Measurements from ENCODE around the gene TBL1XR1. TPM values are rescaled to one million over a fixed set of nuclear protein-coding genes. Genes with fewer than 3 reads are reported as not detected.

The TBL1XR1 gene
- total RNA-seq = 126 and 153 TPM in 2 replicates
- long read RNA-seq, full-length matches to known transcripts = 11 of 27 reads
- long read RNA-seq, partial matches to known transcripts = 6 of 27 reads
- long read RNA-seq, other reads (novel, unspliced or antisense) = 10 of 27 reads

DNA sequence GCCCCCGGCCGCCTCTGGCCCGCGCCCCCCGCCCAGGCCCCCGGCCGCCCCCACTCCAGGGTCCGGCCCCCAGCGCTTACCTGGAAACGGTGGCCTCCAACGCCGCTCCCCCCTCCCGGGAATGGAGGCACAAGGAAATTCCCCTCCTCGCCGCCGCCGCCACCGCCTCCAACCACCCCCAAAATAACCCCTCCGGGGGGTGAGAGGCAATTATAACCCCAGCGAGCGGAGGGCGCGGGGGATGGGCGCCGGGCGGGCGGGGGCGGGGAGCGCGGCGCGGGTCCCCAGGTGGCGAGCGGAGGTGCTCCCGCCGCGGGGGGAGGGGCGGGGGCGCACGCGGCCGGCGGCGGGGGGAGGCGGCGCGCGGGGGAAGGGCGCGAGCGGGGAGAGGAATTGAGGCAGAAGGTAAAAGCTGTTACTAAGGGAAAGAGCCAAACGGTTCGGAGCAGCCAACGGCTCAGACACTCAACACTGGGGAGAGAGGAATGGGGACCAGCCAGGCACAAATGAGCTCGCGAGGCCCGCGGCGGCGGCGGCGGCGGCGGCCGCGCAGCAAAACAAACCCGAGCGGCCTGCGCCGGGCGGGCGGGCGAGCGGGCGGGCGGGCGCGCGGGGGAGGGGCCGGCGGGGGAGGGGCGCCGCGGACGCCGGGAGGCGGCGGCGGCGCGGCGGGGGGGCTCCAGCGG lies at the start of gene TBL1XR1:
Gene TBL1XR1 (minus strand): TSS at position 442 of the 686 bp plus-strand sequence. CDS start 132,505 bp downstream, outside the sequence.
- H3K4me1 Mint-ChIP-seq = peaks cover 56% of the 10 kb centered on the region

GRCh38 chr3:177245250-177245649 lies 48.0 kb upstream of the TBL1XR1 start:
- H3K27me3 Mint-ChIP-seq (ENCODE audit: low read depth) = no peaks in the 10 kb centered on the region

More for the DNA sequence above, at the start of gene TBL1XR1:
- no peaks in the 10 kb centered on the region for H3K27me3 Mint-ChIP-seq (ENCODE audit: low read depth)
- no peak for TF ChIP-seq CTCF (conservative IDR thresholded peaks at IDR 0.05)
- peaks cover 13% of the 10 kb centered on the region for H3K36me3 Mint-ChIP-seq (ENCODE audit: low read depth)
- H3K27ac Mint-ChIP-seq (ENCODE audit: unreplicated experiment) = peak within 1 kb of the TSS; percentile 99
- H3K4me3 Mint-ChIP-seq = peak within 1 kb of the TSS; percentile 99
- peak; percentile 84 for DNase-seq (ENCODE audit: low read depth, low spot score)
- no peaks in the 10 kb centered on the region for H3K9me3 Mint-ChIP-seq

DNA sequence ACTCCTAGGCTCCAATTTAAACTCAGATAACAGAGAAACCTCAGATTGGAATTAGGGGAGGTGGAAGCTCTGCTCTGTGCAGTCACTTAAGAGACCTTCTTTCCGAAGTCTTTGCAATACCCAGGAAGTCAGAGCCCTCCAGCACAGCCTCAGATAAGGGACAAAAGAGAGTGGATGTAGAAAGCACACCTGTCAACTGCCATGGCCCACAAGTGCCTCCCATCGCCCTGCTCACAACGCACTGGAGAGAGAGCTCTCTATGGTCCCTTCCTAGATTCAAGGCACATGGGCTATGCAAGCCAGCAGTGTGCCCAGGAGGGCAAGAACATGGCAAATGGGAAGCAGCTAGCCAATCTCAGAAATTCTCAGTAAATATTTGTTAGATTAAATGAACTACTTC lies 47.3 kb upstream of the TBL1XR1 start:
- TF ChIP-seq CTCF (conservative IDR thresholded peaks at IDR 0.05) = no peak
- Mint-ChIP-seq H3K4me1 (no peaks in the 10 kb centered on the region), H3K27me3 (ENCODE audit: low read depth) (no peaks in the 10 kb centered on the region), H3K27ac (ENCODE audit: unreplicated experiment) (no peak overlapping the region), H3K4me3 (no peak overlapping the region), H3K9me3 (peaks cover 3% of the 10 kb centered on the region), H3K36me3 (ENCODE audit: low read depth) (peaks cover 6% of the 10 kb centered on the region)
- no peak for DNase-seq (ENCODE audit: low read depth, low spot score)

More at GRCh38 chr3:177245250-177245649, 48.0 kb upstream of the TBL1XR1 start:
- Mint-ChIP-seq H3K4me3 (no peak overlapping the region), H3K4me1 (no peaks in the 10 kb centered on the region), H3K9me3 (peaks cover 3% of the 10 kb centered on the region), H3K27ac (ENCODE audit: unreplicated experiment) (no peak overlapping the region), H3K36me3 (ENCODE audit: low read depth) (peaks cover 6% of the 10 kb centered on the region)
- no peak for TF ChIP-seq CTCF (conservative IDR thresholded peaks at IDR 0.05)
- DNase-seq (ENCODE audit: low read depth, low spot score) = no peak

- H3K27me3 Mint-ChIP-seq (ENCODE audit: low read depth) = no peaks in the 10 kb centered on the region
- H3K27ac Mint-ChIP-seq (ENCODE audit: unreplicated experiment) = no peak overlapping the region
These were observed 41.5 kb upstream of the TBL1XR1 start for GRCh38 chr3:177238686-177239216.

DNA sequence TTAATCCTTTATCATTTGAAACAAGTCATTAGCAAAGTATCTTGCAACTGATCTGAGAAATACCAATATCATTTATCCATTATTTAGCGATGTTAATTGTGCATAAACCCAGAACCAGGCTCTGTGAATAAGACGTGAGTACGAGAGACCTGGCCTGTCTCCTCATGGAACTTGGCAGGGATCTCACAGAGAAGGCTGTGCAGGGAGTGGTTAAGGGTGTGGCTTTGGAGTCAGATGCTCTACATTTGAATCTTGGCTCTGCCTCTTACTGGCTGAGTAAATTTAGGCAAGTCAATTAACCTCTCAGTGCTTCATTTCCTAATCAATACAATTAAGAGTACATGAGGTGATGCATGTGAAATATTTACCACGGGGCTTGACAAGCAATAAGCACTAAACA lies 39.9 kb upstream of the TBL1XR1 start:
- Mint-ChIP-seq H3K4me3 (no peak overlapping the region), H3K36me3 (ENCODE audit: low read depth) (no peaks in the 10 kb centered on the region)

More at GRCh38 chr3:177238686-177239216, 41.5 kb upstream of the TBL1XR1 start:
- DNase-seq (ENCODE audit: low read depth, low spot score) = no peak
- no peak overlapping the region for H3K4me3 Mint-ChIP-seq
- TF ChIP-seq CTCF (conservative IDR thresholded peaks at IDR 0.05) = no peak
- H3K4me1 Mint-ChIP-seq = peaks cover 6% of the 10 kb centered on the region
- peaks cover 2% of the 10 kb centered on the region for H3K9me3 Mint-ChIP-seq
- no peaks in the 10 kb centered on the region for H3K36me3 Mint-ChIP-seq (ENCODE audit: low read depth)

More for the DNA sequence above, 39.9 kb upstream of the TBL1XR1 start:
- TF ChIP-seq CTCF (conservative IDR thresholded peaks at IDR 0.05) = no peak
- no peak overlapping the region for H3K27ac Mint-ChIP-seq (ENCODE audit: unreplicated experiment)
- no peak for DNase-seq (ENCODE audit: low read depth, low spot score)
- H3K9me3 Mint-ChIP-seq = peaks cover 2% of the 10 kb centered on the region
- H3K4me1 Mint-ChIP-seq = peaks cover 6% of the 10 kb centered on the region
- no peaks in the 10 kb centered on the region for H3K27me3 Mint-ChIP-seq (ENCODE audit: low read depth)

Measured in neural crest cell (in vitro differentiated cells).